GM12892 (cell line): Measurements from ENCODE around the gene MAGEB17.

Experiments
- POLR2A ChIP-seq: IDR thresholded peaks from 2 replicates; pipeline ENCODE4 v1.6.1; 2011; ENCODE audit warnings: low read depth, low read length, control low read depth
- POLR2AphosphoS5 ChIP-seq: IDR thresholded peaks from 2 replicates; pipeline ENCODE4 v1.6.1; 2011; ENCODE audit warnings: low read depth, low read length, control low read depth
- TAF1 ChIP-seq: IDR thresholded peaks from 2 replicates; pipeline ENCODE4 v1.6.1; 2011; ENCODE audit warnings: low read depth, mild to moderate bottlenecking, control low read depth, low read length, borderline replicate concordance

GRCh38 chrX:16177260-16177659 lies 10.0 kb downstream of the MAGEB17 start:
- TF ChIP-seq POLR2AphosphoS5 (no peak), POLR2A (no peak), TAF1 (no peak)
